Keratinocyte (primary cell): ENCODE measurements around the gene B3GLCT.

Experiments
- CTCF ChIP-seq, 3 experiments: IDR thresholded peaks in 1 of 3; conservative IDR thresholded peaks in 1 of 3; optimal IDR thresholded peaks in 1 of 3; 2 replicates in 2 of 3; 3 replicates in 1 of 3; pipeline versions ENCODE3 to v1.5.1; 2011; ENCODE audit warnings: low read length in 3 of 3, mild to moderate bottlenecking in 3 of 3, moderate library complexity in 2 of 3, control low read depth in 1 of 3, inconsistent platforms in 1 of 3; ENCODE audit not compliant: insufficient read depth in 2 of 3; ENCODE audit errors: extremely low read depth in 1 of 3
- EZH2 ChIP-seq: IDR thresholded peaks from one replicate; pipeline ENCODE4 v1.6.1; 2012; ENCODE audit warnings: inconsistent platforms, mild to moderate bottlenecking, low read length, moderate library complexity

- TF ChIP-seq CTCF (optimal IDR thresholded peaks at IDR 0.05 in 1 of 3, IDR thresholded peaks at IDR 0.05 in 1 of 3, conservative IDR thresholded peaks at IDR 0.05 in 1 of 3; ENCODE audit: extremely low read depth in 1 of 3, insufficient read depth in 2 of 3, low read length in 3 of 3) (no peak), EZH2 (no peak)
Observed at GRCh38 chr13:31196992-31197391, 2.8 kb upstream of the B3GLCT start.
